Measurements from ENCODE around the gene RIOK1.

RIOK1 gene

GRCh38 chr6:7391151-7391550 is 1.5 kb downstream of the RIOK1 start:
- no peak for DNase-seq (ENCODE audit: low read depth)
- TF ChIP-seq CTCF (IDR thresholded peaks at IDR 0.05; ENCODE audit: insufficient read depth, low read depth, low read length, missing control alignments) = no peak
- H3K4me3 ChIP-seq (ENCODE audit: low read depth, low read length) = peak overlapping the region; percentile 91

GRCh38 chr6:7392402-7392801 is 2.8 kb downstream of the RIOK1 start:
- TF ChIP-seq CTCF (IDR thresholded peaks at IDR 0.05; ENCODE audit: insufficient read depth, low read depth, low read length, missing control alignments) = no peak
- DNase-seq (ENCODE audit: low read depth) = no peak
- no peak overlapping the region for H3K4me3 ChIP-seq (ENCODE audit: low read depth, low read length)

- H3K4me3 ChIP-seq (ENCODE audit: low read depth, low read length) = no peak overlapping the region
- TF ChIP-seq CTCF (IDR thresholded peaks at IDR 0.05; ENCODE audit: insufficient read depth, low read depth, low read length, missing control alignments) = no peak
- no peak for DNase-seq (ENCODE audit: low read depth)
Measured at GRCh38 chr6:7401075-7401474, 11.5 kb downstream of the RIOK1 start.

- no peak for TF ChIP-seq CTCF (IDR thresholded peaks at IDR 0.05; ENCODE audit: insufficient read depth, low read depth, low read length, missing control alignments)
- no peak for DNase-seq (ENCODE audit: low read depth)
- H3K4me3 ChIP-seq (ENCODE audit: low read depth, low read length) = no peak overlapping the region
Measured at GRCh38 chr6:7402716-7403115, 13.1 kb downstream of the RIOK1 start.

GRCh38 chr6:7404546-7404945 is 14.9 kb downstream of the RIOK1 start:
- no peak for TF ChIP-seq CTCF (IDR thresholded peaks at IDR 0.05; ENCODE audit: insufficient read depth, low read depth, low read length, missing control alignments)
- H3K4me3 ChIP-seq (ENCODE audit: low read depth, low read length) = no peak overlapping the region
- DNase-seq (ENCODE audit: low read depth) = no peak

- no peak for DNase-seq (ENCODE audit: low read depth)
- TF ChIP-seq CTCF (IDR thresholded peaks at IDR 0.05; ENCODE audit: insufficient read depth, low read depth, low read length, missing control alignments) = no peak
- H3K4me3 ChIP-seq (ENCODE audit: low read depth, low read length) = no peak overlapping the region
Measured at GRCh38 chr6:7406743-7407142, 17.1 kb downstream of the RIOK1 start.

GRCh38 chr6:7409740-7410139 is 20.1 kb downstream of the RIOK1 start:
- DNase-seq (ENCODE audit: low read depth) = no peak
- TF ChIP-seq CTCF (IDR thresholded peaks at IDR 0.05; ENCODE audit: insufficient read depth, low read depth, low read length, missing control alignments) = no peak
- no peak overlapping the region for H3K4me3 ChIP-seq (ENCODE audit: low read depth, low read length)

Measured in GM12865 (cell line).